Measurements from ENCODE around the gene HRC. TPM values are rescaled to one million over a fixed set of nuclear protein-coding genes. Genes with fewer than 3 reads are reported as not detected.
"Not testable (repeated sequence)": the region's sequence is repeated elsewhere in the genome, so short reads cannot be mapped to it uniquely, and the experiment has no call there.

The HRC gene
- total RNA-seq, 1 experiment from 2014 or later: 0.13 TPM

DNA sequence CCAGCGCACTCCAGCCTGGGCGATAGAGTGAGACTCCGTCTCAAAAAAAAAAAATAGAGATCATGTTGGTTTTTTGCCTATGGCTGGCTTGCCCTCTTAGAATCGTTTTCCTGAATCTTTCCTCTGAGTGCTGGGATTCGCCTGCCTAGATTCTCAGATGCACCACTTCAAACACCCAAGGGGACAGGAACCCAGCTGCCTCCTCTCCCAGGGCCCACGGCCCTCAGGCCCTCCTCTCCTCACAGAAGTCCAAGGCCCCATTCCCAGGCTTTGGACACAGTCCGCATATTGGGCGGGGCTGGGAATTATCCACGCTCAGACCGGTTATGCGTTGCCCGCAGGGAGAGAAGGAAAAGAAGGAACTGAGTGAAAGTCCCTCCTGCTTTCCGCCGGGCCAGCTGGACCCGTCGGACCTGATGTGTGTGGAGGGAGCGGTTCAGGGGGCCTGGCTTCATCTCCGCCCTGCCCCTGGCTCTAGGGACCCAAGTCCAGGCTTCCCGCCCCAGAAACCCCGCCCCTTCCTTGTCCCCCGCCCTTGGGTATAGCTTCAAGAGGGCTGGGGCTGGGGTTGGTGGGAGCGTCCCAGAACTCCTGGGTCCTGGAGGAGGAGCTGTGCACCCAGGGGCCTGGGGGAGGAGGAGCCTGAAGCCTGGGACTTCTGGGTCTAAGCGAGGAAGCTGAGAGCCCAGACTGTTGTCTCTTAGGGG is 30.0 kb downstream of the HRC start:
- BruUV-seq (replicated peaks): no TSS peak
- TF ChIP-seq SIN3A (IDR thresholded peaks at IDR 0.05; ENCODE audit: borderline replicate concordance, insufficient read depth, low read depth, low read length) (no peak), TCF7L2 (IDR thresholded peaks at IDR 0.05; ENCODE audit: low read depth, low read length) (no peak), REST (IDR thresholded peaks at IDR 0.05; ENCODE audit: insufficient read depth in 1 of 2, low read depth in 2 of 2, low read length in 1 of 2) (no peak)
- TF ChIP-seq, protein P1, sequence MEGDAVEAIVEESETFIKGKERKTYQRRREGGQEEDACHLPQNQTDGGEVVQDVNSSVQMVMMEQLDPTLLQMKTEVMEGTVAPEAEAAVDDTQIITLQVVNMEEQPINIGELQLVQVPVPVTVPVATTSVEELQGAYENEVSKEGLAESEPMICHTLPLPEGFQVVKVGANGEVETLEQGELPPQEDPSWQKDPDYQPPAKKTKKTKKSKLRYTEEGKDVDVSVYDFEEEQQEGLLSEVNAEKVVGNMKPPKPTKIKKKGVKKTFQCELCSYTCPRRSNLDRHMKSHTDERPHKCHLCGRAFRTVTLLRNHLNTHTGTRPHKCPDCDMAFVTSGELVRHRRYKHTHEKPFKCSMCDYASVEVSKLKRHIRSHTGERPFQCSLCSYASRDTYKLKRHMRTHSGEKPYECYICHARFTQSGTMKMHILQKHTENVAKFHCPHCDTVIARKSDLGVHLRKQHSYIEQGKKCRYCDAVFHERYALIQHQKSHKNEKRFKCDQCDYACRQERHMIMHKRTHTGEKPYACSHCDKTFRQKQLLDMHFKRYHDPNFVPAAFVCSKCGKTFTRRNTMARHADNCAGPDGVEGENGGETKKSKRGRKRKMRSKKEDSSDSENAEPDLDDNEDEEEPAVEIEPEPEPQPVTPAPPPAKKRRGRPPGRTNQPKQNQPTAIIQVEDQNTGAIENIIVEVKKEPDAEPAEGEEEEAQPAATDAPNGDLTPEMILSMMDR (IDR thresholded peaks at IDR 0.05): no peak
- H3K27ac ChIP-seq (ENCODE audit: low read length): peak overlapping the region; percentile 51
- ATAC-seq (peak; percentile 44), DNase-seq (ENCODE audit: low read depth, low spot score) (no peak)
- ChIA-PET CTCF (no interaction called here), POLR2A (no interaction called here)
- H3K27me3 ChIP-seq (ENCODE audit: control insufficient read depth, insufficient read depth, low read length): no peaks in the 10 kb centered on the region
- in situ Hi-C loops (cut with HindIII; ENCODE audit: low pct_unique_long_range_greater_than_20kb, low sequenced_read_pairs) (no loop called here), intact Hi-C loops (cut with micrococcal nuclease; ENCODE audit: unreplicated experiment) (no loop called here)
- no peaks in the 10 kb centered on the region for H3K9me3 ChIP-seq (ENCODE audit: control insufficient read depth, insufficient read depth, low read depth, low read length)
- peaks cover 3% of the 10 kb centered on the region; the same call in 1 of the 2 replicates for H3K4me1 ChIP-seq (ENCODE audit: control insufficient read depth, insufficient read depth, low read length)
- H3K4me3 ChIP-seq (ENCODE audit: low read depth in 2 of 2, low read length in 2 of 2): peak overlapping the region; percentile 20 to 45
- no peaks in the 10 kb centered on the region for H3K36me3 ChIP-seq (ENCODE audit: control insufficient read depth, insufficient read depth, low read length)

DNA sequence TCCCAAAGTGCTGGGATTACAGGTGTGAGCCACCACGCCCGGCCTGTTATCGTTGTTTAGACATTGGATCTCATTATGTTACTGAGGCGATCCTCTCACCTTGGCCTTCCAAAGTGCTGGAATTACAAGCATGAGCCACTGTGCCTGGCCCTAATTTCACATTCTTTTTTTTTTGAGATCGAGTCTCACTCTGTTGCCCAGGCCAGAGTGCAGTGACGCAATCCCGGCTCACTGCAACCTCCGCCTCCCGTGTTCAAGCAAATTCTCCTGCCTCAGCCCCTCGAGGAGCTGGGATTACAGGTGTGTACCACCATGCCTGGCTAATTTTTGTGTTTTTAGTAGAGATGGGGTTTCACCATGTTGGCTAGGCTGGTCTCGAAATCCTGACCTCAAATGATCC is 31.9 kb downstream of the HRC start:
- H3K4me1 ChIP-seq (ENCODE audit: control insufficient read depth, insufficient read depth, low read length); POLR2A ChIA-PET; H3K9me3 ChIP-seq (ENCODE audit: control insufficient read depth, insufficient read depth, low read depth, low read length); intact Hi-C loops (cut with micrococcal nuclease; ENCODE audit: unreplicated experiment); DNase-seq (ENCODE audit: low read depth, low spot score); H3K36me3 ChIP-seq (ENCODE audit: control insufficient read depth, insufficient read depth, low read length); in situ Hi-C loops (cut with HindIII; ENCODE audit: low pct_unique_long_range_greater_than_20kb, low sequenced_read_pairs); CTCF ChIA-PET; ATAC-seq; H3K27ac ChIP-seq (ENCODE audit: low read length); H3K27me3 ChIP-seq (ENCODE audit: control insufficient read depth, insufficient read depth, low read length); H3K4me3 ChIP-seq (ENCODE audit: low read depth in 2 of 2, low read length in 2 of 2); BruUV-seq (replicated peaks): not testable (repeated sequence)

DNA sequence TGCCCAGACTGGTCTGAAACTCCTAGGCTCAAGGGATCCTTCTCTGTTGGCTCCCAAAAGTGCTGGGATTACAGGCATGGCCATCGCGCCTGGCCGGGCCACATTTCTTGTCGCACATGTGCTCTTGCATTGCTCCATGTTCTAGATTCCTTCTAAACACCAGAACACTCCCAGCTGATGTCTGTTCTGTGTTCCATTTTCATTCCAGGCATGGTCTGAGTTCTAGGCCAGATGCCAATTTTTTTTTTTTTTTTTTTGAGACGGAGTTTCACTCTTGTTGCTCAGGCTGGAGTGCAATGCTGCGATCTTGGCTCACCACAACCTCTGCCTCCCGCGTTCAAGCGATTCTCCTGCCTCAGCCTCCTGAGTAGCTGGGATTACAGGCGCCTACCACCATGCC is 33.4 kb downstream of the HRC start:
- H3K27ac ChIP-seq (ENCODE audit: low read length); POLR2A ChIA-PET; BruUV-seq (replicated peaks); DNase-seq (ENCODE audit: low read depth, low spot score); ATAC-seq; H3K4me3 ChIP-seq (ENCODE audit: low read depth in 2 of 2, low read length in 2 of 2); intact Hi-C loops (cut with micrococcal nuclease; ENCODE audit: unreplicated experiment); H3K9me3 ChIP-seq (ENCODE audit: control insufficient read depth, insufficient read depth, low read depth, low read length); H3K27me3 ChIP-seq (ENCODE audit: control insufficient read depth, insufficient read depth, low read length); H3K36me3 ChIP-seq (ENCODE audit: control insufficient read depth, insufficient read depth, low read length); CTCF ChIA-PET; H3K4me1 ChIP-seq (ENCODE audit: control insufficient read depth, insufficient read depth, low read length); in situ Hi-C loops (cut with HindIII; ENCODE audit: low pct_unique_long_range_greater_than_20kb, low sequenced_read_pairs): not testable (repeated sequence)
